ENCODE data around the gene NACAD.
A peak's percentile ranks its signal among the peaks of the same experiment; 100 is the strongest.

NACAD gene

GRCh38 chr7:45068236-45069023, 20.3 kb downstream of the NACAD start:
- 98% methylated on average over 15 of the region's 15 CpGs for WGBS (ENCODE audit: insufficient coverage)
- Histone ChIP-seq H3K4me1 (ENCODE audit: control extremely low read depth in 1 of 4, control insufficient read depth in 4 of 4, insufficient read depth in 4 of 4, low read length in 3 of 4) (peaks cover 0 to 4% (median 0%) of the 10 kb centered on the region in 4 experiments), H3K4me3 (ENCODE audit: control insufficient read depth in 1 of 7, extremely low read depth in 1 of 7, insufficient read depth in 4 of 7, low read depth in 2 of 7, low read length in 6 of 7) (no peak overlapping the region), H3K9me3 (ENCODE audit: control extremely low read depth in 1 of 5, control insufficient read depth in 4 of 5, insufficient read depth in 2 of 5, low read depth in 1 of 5, low read length in 4 of 5) (no peaks in the 10 kb centered on the region), H3K27me3 (replicated peaks in 2 of 5; ENCODE audit: control insufficient read depth in 4 of 5, insufficient read depth in 5 of 5, low read length in 4 of 5) (no peaks in the 10 kb centered on the region), H3K36me3 (ENCODE audit: control insufficient read depth in 4 of 4, insufficient read depth in 4 of 4, low read length in 3 of 4) (peaks cover 35 to 94% (median 85%) of the 10 kb centered on the region in 4 experiments), H3K27ac (ENCODE audit: insufficient read depth in 1 of 2, low read depth in 1 of 2, low read length in 2 of 2, poor library complexity in 1 of 2, severe bottlenecking in 2 of 2) (no peak overlapping the region)
- no peak for DNase-seq
- POLR2A ChIA-PET: no interaction called here
- CTCF ChIA-PET: interaction anchor here (0.9 to 2.6 kb wide), 5 partner anchors 12 to 95 kb away, joined by 3 to 13 read pairs (median 4); no protein-coding TSS in a partner anchor

- H3K4me3 ChIP-seq (ENCODE audit: control insufficient read depth in 1 of 7, extremely low read depth in 1 of 7, insufficient read depth in 4 of 7, low read depth in 2 of 7, low read length in 6 of 7): no peak overlapping the region
- H3K27me3 ChIP-seq (replicated peaks in 2 of 5; ENCODE audit: control insufficient read depth in 4 of 5, insufficient read depth in 5 of 5, low read length in 4 of 5): no peaks in the 10 kb centered on the region
- no peaks in the 10 kb centered on the region for H3K9me3 ChIP-seq (ENCODE audit: control extremely low read depth in 1 of 5, control insufficient read depth in 4 of 5, insufficient read depth in 2 of 5, low read depth in 1 of 5, low read length in 4 of 5)
- peaks cover 0 to 4% (median 0%) of the 10 kb centered on the region in 4 experiments for H3K4me1 ChIP-seq (ENCODE audit: control extremely low read depth in 1 of 4, control insufficient read depth in 4 of 4, insufficient read depth in 4 of 4, low read length in 3 of 4)
- ChIA-PET CTCF (interaction anchor here (1.4 kb wide), 1 partner anchor 68 kb away, joined by 3 read pairs; no protein-coding TSS in a partner anchor), POLR2A (no interaction called here)
- 100% methylated on average over 3 of the region's 3 CpGs for WGBS (ENCODE audit: insufficient coverage)
- peaks cover 35 to 92% (median 80%) of the 10 kb centered on the region in 4 experiments for H3K36me3 ChIP-seq (ENCODE audit: control insufficient read depth in 4 of 4, insufficient read depth in 4 of 4, low read length in 3 of 4)
- H3K27ac ChIP-seq (ENCODE audit: insufficient read depth in 1 of 2, low read depth in 1 of 2, low read length in 2 of 2, poor library complexity in 1 of 2, severe bottlenecking in 2 of 2): no peak overlapping the region
- DNase-seq: no peak
Measured at GRCh38 chr7:45067582-45067981, 21.2 kb downstream of the NACAD start.

- 64% methylated on average over 5 of the region's 7 CpGs for WGBS (ENCODE audit: insufficient coverage)
- H3K4me1 ChIP-seq (ENCODE audit: control extremely low read depth in 1 of 4, control insufficient read depth in 4 of 4, insufficient read depth in 4 of 4, low read length in 3 of 4): peaks cover 0 to 4% (median 0%) of the 10 kb centered on the region in 4 experiments
Measured at GRCh38 chr7:45066409-45066808, 22.4 kb downstream of the NACAD start.

GRCh38 chr7:45065031-45065995, 23.5 kb downstream of the NACAD start:
- ChIA-PET CTCF (interaction anchor here (0.9 to 1.5 kb wide), 3 partner anchors 11 to 92 kb away, joined by 3 to 4 read pairs (median 3); no protein-coding TSS in a partner anchor), POLR2A (interaction anchor here (1.6 kb wide), 1 partner anchor 11 kb away, joined by 3 read pairs; no protein-coding TSS in a partner anchor)
- peak overlapping the region in 1 of 2 experiments; percentile 2 for H3K27ac ChIP-seq (ENCODE audit: insufficient read depth in 1 of 2, low read depth in 1 of 2, low read length in 2 of 2, poor library complexity in 1 of 2, severe bottlenecking in 2 of 2)
- H3K4me1 ChIP-seq (ENCODE audit: control extremely low read depth in 1 of 4, control insufficient read depth in 4 of 4, insufficient read depth in 4 of 4, low read length in 3 of 4): peaks cover 0 to 4% (median under 1%) of the 10 kb centered on the region in 4 experiments
- no peaks in the 10 kb centered on the region for H3K27me3 ChIP-seq (replicated peaks in 2 of 5; ENCODE audit: control insufficient read depth in 4 of 5, insufficient read depth in 5 of 5, low read length in 4 of 5)
- H3K36me3 ChIP-seq (ENCODE audit: control insufficient read depth in 4 of 4, insufficient read depth in 4 of 4, low read length in 3 of 4): peaks cover 21 to 83% (median 64%) of the 10 kb centered on the region in 4 experiments
- 96% methylated on average over 6 of the region's 12 CpGs for WGBS (ENCODE audit: insufficient coverage)
- H3K4me3 ChIP-seq (ENCODE audit: control insufficient read depth in 1 of 7, extremely low read depth in 1 of 7, insufficient read depth in 4 of 7, low read depth in 2 of 7, low read length in 6 of 7): no peak overlapping the region
- no peak for DNase-seq
- H3K9me3 ChIP-seq (ENCODE audit: control extremely low read depth in 1 of 5, control insufficient read depth in 4 of 5, insufficient read depth in 2 of 5, low read depth in 1 of 5, low read length in 4 of 5): no peaks in the 10 kb centered on the region

More at GRCh38 chr7:45066409-45066808, 22.4 kb downstream of the NACAD start:
- Histone ChIP-seq H3K36me3 (ENCODE audit: control insufficient read depth in 4 of 4, insufficient read depth in 4 of 4, low read length in 3 of 4) (peaks cover 26 to 86% (median 73%) of the 10 kb centered on the region in 4 experiments), H3K27ac (ENCODE audit: insufficient read depth in 1 of 2, low read depth in 1 of 2, low read length in 2 of 2, poor library complexity in 1 of 2, severe bottlenecking in 2 of 2) (peak overlapping the region; percentile 9 to 38), H3K27me3 (replicated peaks in 2 of 5; ENCODE audit: control insufficient read depth in 4 of 5, insufficient read depth in 5 of 5, low read length in 4 of 5) (no peaks in the 10 kb centered on the region), H3K4me3 (ENCODE audit: control insufficient read depth in 1 of 7, extremely low read depth in 1 of 7, insufficient read depth in 4 of 7, low read depth in 2 of 7, low read length in 6 of 7) (no peak overlapping the region), H3K9me3 (ENCODE audit: control extremely low read depth in 1 of 5, control insufficient read depth in 4 of 5, insufficient read depth in 2 of 5, low read depth in 1 of 5, low read length in 4 of 5) (no peaks in the 10 kb centered on the region)
- DNase-seq: no peak
- ChIA-PET CTCF (interaction anchor here (1.0 kb wide), 1 partner anchor 14 kb away, joined by 3 read pairs; no protein-coding TSS in a partner anchor), POLR2A (interaction anchor here (1.6 kb wide), 1 partner anchor 12 kb away, joined by 3 read pairs; no protein-coding TSS in a partner anchor)

GRCh38 chr7:45064047-45064725, 24.6 kb downstream of the NACAD start:
- peaks cover 0 to 4% (median under 1%) of the 10 kb centered on the region in 4 experiments for H3K4me1 ChIP-seq (ENCODE audit: control extremely low read depth in 1 of 4, control insufficient read depth in 4 of 4, insufficient read depth in 4 of 4, low read length in 3 of 4)
- H3K9me3 ChIP-seq (ENCODE audit: control extremely low read depth in 1 of 5, control insufficient read depth in 4 of 5, insufficient read depth in 2 of 5, low read depth in 1 of 5, low read length in 4 of 5): no peaks in the 10 kb centered on the region
- over 99% methylated on average over 16 of the region's 16 CpGs for WGBS (ENCODE audit: insufficient coverage)
- no peaks in the 10 kb centered on the region for H3K27me3 ChIP-seq (replicated peaks in 2 of 5; ENCODE audit: control insufficient read depth in 4 of 5, insufficient read depth in 5 of 5, low read length in 4 of 5)
- H3K27ac ChIP-seq (ENCODE audit: insufficient read depth in 1 of 2, low read depth in 1 of 2, low read length in 2 of 2, poor library complexity in 1 of 2, severe bottlenecking in 2 of 2): peak overlapping the region in 1 of 2 experiments; percentile 12
- POLR2A ChIA-PET: no interaction called here
- peaks cover 17 to 75% (median 53%) of the 10 kb centered on the region in 4 experiments for H3K36me3 ChIP-seq (ENCODE audit: control insufficient read depth in 4 of 4, insufficient read depth in 4 of 4, low read length in 3 of 4)
- CTCF ChIA-PET: interaction anchor here (1.5 to 3.4 kb wide), 2 partner anchors 10 to 90 kb away, joined by 4 to 14 read pairs; no protein-coding TSS in a partner anchor
- no peak for DNase-seq
- H3K4me3 ChIP-seq (ENCODE audit: control insufficient read depth in 1 of 7, extremely low read depth in 1 of 7, insufficient read depth in 4 of 7, low read depth in 2 of 7, low read length in 6 of 7): no peak overlapping the region

GRCh38 chr7:45061806-45062425, 26.9 kb downstream of the NACAD start:
- H3K27ac ChIP-seq (ENCODE audit: insufficient read depth in 1 of 2, low read depth in 1 of 2, low read length in 2 of 2, poor library complexity in 1 of 2, severe bottlenecking in 2 of 2): peak overlapping the region in 1 of 2 experiments; percentile 6
- CTCF ChIA-PET: interaction anchor here (0.9 to 3.4 kb wide), 4 partner anchors 8 to 88 kb away, joined by 3 to 14 read pairs (median 7); no protein-coding TSS in a partner anchor

More at GRCh38 chr7:45061806-45062425, 26.9 kb downstream of the NACAD start:
- H3K27me3 ChIP-seq (replicated peaks in 2 of 5; ENCODE audit: control insufficient read depth in 4 of 5, insufficient read depth in 5 of 5, low read length in 4 of 5): no peaks in the 10 kb centered on the region
- peaks cover 0 to 4% (median 2%) of the 10 kb centered on the region in 4 experiments for H3K4me1 ChIP-seq (ENCODE audit: control extremely low read depth in 1 of 4, control insufficient read depth in 4 of 4, insufficient read depth in 4 of 4, low read length in 3 of 4)
- no peak overlapping the region for H3K4me3 ChIP-seq (ENCODE audit: control insufficient read depth in 1 of 7, extremely low read depth in 1 of 7, insufficient read depth in 4 of 7, low read depth in 2 of 7, low read length in 6 of 7)
- peaks cover 12 to 60% (median 40%) of the 10 kb centered on the region in 4 experiments for H3K36me3 ChIP-seq (ENCODE audit: control insufficient read depth in 4 of 4, insufficient read depth in 4 of 4, low read length in 3 of 4)
- POLR2A ChIA-PET: no interaction called here
- no CpG with 5 or more reads among the region's 1 CpG for WGBS (ENCODE audit: insufficient coverage)
- no peak for DNase-seq
- no peaks in the 10 kb centered on the region for H3K9me3 ChIP-seq (ENCODE audit: control extremely low read depth in 1 of 5, control insufficient read depth in 4 of 5, insufficient read depth in 2 of 5, low read depth in 1 of 5, low read length in 4 of 5)
